Stomach (tissue), 4 donors: ENCODE results near the gene HVCN1.

Experiments
- CTCF ChIP-seq, 7 experiments: fragments of 450-650 bp in 4 of 7; fragments of 200-600 bp in 3 of 7; sonication (generic) in 3 of 7; IDR thresholded peaks; one replicate each; pipeline ENCODE4 v1.5.1; 2016 to 2019; ENCODE audit warnings: antibody characterized with exemption in 7 of 7, control low read depth in 2 of 7, mild to moderate bottlenecking in 1 of 7
- POLR2A ChIP-seq, 4 donors: fragments of 450-650 bp; IDR thresholded peaks; one replicate each; pipeline ENCODE4 v1.6.1; 2016; ENCODE audit warnings: antibody characterized with exemption in 4 of 4, control low read depth in 2 of 4, mild to moderate bottlenecking in 1 of 4, moderate library complexity in 1 of 4

GRCh38 chr12:110627500-110628195, 61.3 kb downstream of the HVCN1 start:
- TF ChIP-seq CTCF (IDR thresholded peaks at IDR 0.05): no peak
- TF ChIP-seq POLR2A (IDR thresholded peaks at IDR 0.05): no peak
